Measurements from ENCODE around the gene ATP10A.
"Not testable (repeated sequence)": the region's sequence is repeated elsewhere in the genome, so short reads cannot be mapped to it uniquely, and the experiment has no call there.

ATP10A gene

GRCh38 chr15:25883463-25884259, 20.5 kb upstream of the ATP10A start:
- peak; percentile 99 for DNase-seq

- peak; percentile 57 for DNase-seq
Observed at GRCh38 chr15:25882466-25882865, 19.3 kb upstream of the ATP10A start.

GRCh38 chr15:25880877-25881276, 17.8 kb upstream of the ATP10A start:
- not testable (repeated sequence) for DNase-seq

- DNase-seq = no peak
Observed at GRCh38 chr15:25880411-25880810, 17.3 kb upstream of the ATP10A start.

GRCh38 chr15:25879438-25879837, 16.3 kb upstream of the ATP10A start:
- no peak for DNase-seq

- DNase-seq = no peak
Observed at GRCh38 chr15:25877681-25878080, 14.6 kb upstream of the ATP10A start.

GRCh38 chr15:25876231-25877140, 13.4 kb upstream of the ATP10A start:
- peak; percentile 13 for DNase-seq

GRCh38 chr15:25875566-25875965, 12.4 kb upstream of the ATP10A start:
- peak; percentile 51 for DNase-seq

- no peak for DNase-seq
Observed at GRCh38 chr15:25874379-25874778, 11.3 kb upstream of the ATP10A start.

GRCh38 chr15:25871403-25871802, 8.3 kb upstream of the ATP10A start:
- no peak for DNase-seq

- no peak for DNase-seq
Observed at GRCh38 chr15:25870938-25871337, 7.8 kb upstream of the ATP10A start.

- DNase-seq = no peak
Observed at GRCh38 chr15:25869701-25870100, 6.6 kb upstream of the ATP10A start.

- DNase-seq = no peak
Observed at GRCh38 chr15:25866874-25867273, 3.7 kb upstream of the ATP10A start.

- DNase-seq = no peak
Observed at GRCh38 chr15:25866251-25866650, 3.1 kb upstream of the ATP10A start.

GRCh38 chr15:25864966-25865365, 1.8 kb upstream of the ATP10A start:
- no peak for DNase-seq

GRCh38 chr15:25863968-25864580, 947 bp upstream of the ATP10A start:
- no peak for DNase-seq

GRCh38 chr15:25862472-25863110, 536 bp downstream of the ATP10A start:
- no peak for DNase-seq

GRCh38 chr15:25862071-25862471, 1.1 kb downstream of the ATP10A start:
- no peak for DNase-seq

- no peak for DNase-seq
Observed at GRCh38 chr15:25860885-25861866, 2.0 kb downstream of the ATP10A start.

- DNase-seq = no peak
Observed at GRCh38 chr15:25859838-25860645, 3.1 kb downstream of the ATP10A start.
